ENCODE data around the gene C11orf52.

C11orf52 gene

DNA sequence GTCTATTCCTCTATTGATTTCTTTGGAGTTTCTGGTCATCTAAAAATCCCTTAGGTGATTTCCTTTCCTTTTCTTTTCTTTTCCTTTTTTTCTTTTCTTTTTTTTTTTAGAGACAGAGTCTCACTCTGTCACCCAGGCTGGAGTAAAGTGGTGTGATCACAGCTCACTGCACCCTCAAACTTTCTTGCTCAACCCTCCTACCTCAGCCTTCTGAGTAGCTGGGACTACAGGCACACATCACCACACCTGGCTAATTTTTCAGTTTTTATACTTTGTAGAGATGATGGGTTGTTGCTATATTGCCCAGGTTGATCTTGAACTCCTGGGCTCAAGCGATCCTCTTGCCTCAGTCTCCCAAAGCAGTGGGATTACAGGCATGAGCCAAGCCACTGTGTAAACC is 1.9 kb upstream of the C11orf52 start:
- TF ChIP-seq, protein P1, sequence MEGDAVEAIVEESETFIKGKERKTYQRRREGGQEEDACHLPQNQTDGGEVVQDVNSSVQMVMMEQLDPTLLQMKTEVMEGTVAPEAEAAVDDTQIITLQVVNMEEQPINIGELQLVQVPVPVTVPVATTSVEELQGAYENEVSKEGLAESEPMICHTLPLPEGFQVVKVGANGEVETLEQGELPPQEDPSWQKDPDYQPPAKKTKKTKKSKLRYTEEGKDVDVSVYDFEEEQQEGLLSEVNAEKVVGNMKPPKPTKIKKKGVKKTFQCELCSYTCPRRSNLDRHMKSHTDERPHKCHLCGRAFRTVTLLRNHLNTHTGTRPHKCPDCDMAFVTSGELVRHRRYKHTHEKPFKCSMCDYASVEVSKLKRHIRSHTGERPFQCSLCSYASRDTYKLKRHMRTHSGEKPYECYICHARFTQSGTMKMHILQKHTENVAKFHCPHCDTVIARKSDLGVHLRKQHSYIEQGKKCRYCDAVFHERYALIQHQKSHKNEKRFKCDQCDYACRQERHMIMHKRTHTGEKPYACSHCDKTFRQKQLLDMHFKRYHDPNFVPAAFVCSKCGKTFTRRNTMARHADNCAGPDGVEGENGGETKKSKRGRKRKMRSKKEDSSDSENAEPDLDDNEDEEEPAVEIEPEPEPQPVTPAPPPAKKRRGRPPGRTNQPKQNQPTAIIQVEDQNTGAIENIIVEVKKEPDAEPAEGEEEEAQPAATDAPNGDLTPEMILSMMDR (IDR thresholded peaks at IDR 0.05; ENCODE audit: insufficient read depth, low read length, poor library complexity, severe bottlenecking) = no peak
- H3K27me3 ChIP-seq (replicated peaks; ENCODE audit: control insufficient read depth, insufficient read depth, low read length) = no peaks in the 10 kb centered on the region; the same call in 1 of the 2 replicates
- no peak overlapping the region for H3K4me3 ChIP-seq (replicated peaks; ENCODE audit: low read depth, low read length)
- DNase-seq (ENCODE audit: extremely low read depth, insufficient read length) = no peak
- no peaks in the 10 kb centered on the region for H3K36me3 ChIP-seq (ENCODE audit: control insufficient read depth, insufficient read depth, low read length)

DNA sequence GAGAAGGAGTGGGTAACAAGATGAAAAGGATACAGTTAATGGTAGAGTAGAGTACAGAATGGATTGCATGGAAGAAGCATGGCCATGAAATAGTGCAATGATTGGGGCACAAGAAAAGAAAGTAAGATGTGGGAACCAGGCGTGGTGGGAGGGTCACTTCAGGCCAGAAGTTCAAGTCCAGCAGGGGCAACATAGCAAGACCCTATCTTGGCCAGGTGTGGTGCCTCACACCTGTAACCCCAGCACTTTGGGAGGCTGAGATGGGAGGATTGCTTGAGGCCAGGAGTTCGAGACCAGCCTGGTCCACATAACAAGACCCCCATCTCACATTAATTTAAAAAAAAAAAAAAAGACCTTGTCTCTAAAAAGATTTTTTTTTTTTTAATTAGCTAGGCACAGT is 1.4 kb upstream of the C11orf52 start:
- no peak for DNase-seq (ENCODE audit: extremely low read depth, insufficient read length)
- no peaks in the 10 kb centered on the region for H3K36me3 ChIP-seq (ENCODE audit: control insufficient read depth, insufficient read depth, low read length)
- no peak overlapping the region for H3K4me3 ChIP-seq (replicated peaks; ENCODE audit: low read depth, low read length)
- TF ChIP-seq, protein P1 (IDR thresholded peaks at IDR 0.05; ENCODE audit: insufficient read depth, low read length, poor library complexity, severe bottlenecking) = no peak
- no peaks in the 10 kb centered on the region for H3K27me3 ChIP-seq (replicated peaks; ENCODE audit: control insufficient read depth, insufficient read depth, low read length)

DNA sequence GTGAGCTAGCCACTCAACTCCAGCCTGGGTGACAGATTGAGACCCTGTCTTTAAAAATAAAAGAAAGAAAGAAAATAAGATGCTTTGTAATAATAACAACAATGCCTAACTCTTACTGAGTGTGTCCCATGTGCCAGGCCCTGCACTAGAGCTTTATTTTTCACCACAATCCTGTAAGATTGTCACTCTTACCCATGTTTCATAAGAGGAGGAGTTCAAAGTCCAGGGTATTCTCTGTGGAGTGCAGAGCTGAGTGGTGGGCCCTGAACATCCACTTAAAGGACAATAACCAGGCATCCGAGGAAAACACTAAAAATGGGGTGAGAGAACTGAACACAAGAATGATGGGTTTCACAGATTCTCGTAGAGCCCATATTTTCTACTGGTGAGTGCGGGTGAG is 925 bp upstream of the C11orf52 start:
- DNase-seq (ENCODE audit: extremely low read depth, insufficient read length) = no peak
- Histone ChIP-seq H3K27me3 (replicated peaks; ENCODE audit: control insufficient read depth, insufficient read depth, low read length) (no peaks in the 10 kb centered on the region), H3K36me3 (ENCODE audit: control insufficient read depth, insufficient read depth, low read length) (no peaks in the 10 kb centered on the region), H3K4me3 (replicated peaks; ENCODE audit: low read depth, low read length) (no peak overlapping the region)
- TF ChIP-seq, protein P1 (IDR thresholded peaks at IDR 0.05; ENCODE audit: insufficient read depth, low read length, poor library complexity, severe bottlenecking) = no peak

DNA sequence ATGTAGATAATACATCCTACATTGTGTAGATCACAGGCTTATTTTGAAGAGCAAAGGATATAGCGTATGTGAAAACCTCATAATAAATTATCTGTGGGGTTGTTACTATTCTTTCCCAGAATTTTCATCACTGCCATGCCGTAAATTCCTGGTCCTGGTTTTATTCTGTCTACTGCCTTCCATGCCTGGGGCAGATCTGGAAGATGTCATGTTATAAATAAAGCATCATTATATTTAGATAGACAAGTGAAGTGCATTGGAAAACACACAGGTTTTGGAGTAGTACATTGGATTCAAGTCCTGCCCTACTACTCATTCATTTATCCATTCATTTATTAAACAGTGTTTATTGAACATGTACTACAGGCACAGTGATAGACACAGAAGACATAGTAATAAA is 2.2 kb downstream of the C11orf52 start:
- no peaks in the 10 kb centered on the region for H3K27me3 ChIP-seq (replicated peaks; ENCODE audit: control insufficient read depth, insufficient read depth, low read length)
- no peak overlapping the region for H3K4me3 ChIP-seq (replicated peaks; ENCODE audit: low read depth, low read length)
- no peak for DNase-seq (ENCODE audit: extremely low read depth, insufficient read length)
- TF ChIP-seq, protein P1 (IDR thresholded peaks at IDR 0.05; ENCODE audit: insufficient read depth, low read length, poor library complexity, severe bottlenecking) = no peak
- H3K36me3 ChIP-seq (ENCODE audit: control insufficient read depth, insufficient read depth, low read length) = no peaks in the 10 kb centered on the region

DNA sequence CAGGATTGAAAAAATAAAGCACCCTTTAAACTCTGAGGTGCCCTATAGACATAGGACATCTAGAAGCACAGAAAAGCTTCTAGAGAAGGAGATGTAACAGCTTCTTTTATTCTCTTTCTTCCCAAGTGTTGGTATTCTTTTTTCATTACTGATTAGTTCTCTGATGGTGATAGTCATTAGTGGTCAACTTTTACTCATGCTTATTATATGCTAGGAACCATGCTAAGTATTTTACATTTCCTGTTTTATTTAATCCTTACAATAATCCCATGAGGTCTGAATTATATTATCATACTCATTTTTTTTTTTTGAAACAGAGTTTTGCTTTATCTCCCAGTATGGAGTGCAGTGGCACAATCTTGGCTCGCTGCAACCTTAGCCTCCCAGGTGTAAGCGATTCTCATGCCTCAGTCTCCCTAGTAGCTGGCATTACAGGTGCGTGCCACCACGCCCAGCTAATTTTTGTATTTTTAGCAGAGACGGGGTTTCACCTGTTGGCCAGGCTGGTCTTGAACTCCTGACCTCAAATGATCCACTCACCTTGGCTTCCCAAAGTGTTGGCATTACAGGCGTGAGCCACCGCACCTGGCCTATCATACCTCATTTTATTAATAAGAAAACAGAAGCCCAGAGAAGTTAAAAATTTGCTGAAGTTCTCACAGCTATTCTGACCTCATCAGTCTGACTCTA is 3.0 kb downstream of the C11orf52 start:
- no peak for DNase-seq (ENCODE audit: extremely low read depth, insufficient read length)
- Histone ChIP-seq H3K27me3 (replicated peaks; ENCODE audit: control insufficient read depth, insufficient read depth, low read length) (no peaks in the 10 kb centered on the region), H3K4me3 (replicated peaks; ENCODE audit: low read depth, low read length) (no peak overlapping the region), H3K36me3 (ENCODE audit: control insufficient read depth, insufficient read depth, low read length) (no peaks in the 10 kb centered on the region)
- TF ChIP-seq, protein P1 (IDR thresholded peaks at IDR 0.05; ENCODE audit: insufficient read depth, low read length, poor library complexity, severe bottlenecking) = no peak

DNA sequence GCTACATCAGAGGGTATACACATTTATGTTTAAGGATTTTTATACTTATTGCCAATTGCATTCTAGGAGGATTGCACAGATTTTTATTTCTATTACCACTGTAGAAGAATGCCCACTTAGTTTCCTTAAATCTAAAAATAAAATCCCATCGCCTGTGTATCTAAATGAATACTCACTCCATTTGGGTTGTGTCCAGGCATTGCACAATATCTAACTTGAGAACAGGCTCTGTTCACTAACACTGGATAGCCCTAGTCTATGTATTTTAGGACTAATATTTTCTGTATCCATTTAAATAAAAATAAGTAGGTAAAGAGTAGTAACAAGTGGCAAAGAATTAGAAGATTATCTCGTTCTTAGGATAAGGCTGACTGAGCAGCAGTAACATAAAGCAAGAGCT is 4.1 kb downstream of the C11orf52 start:
- TF ChIP-seq, protein P1 (IDR thresholded peaks at IDR 0.05; ENCODE audit: insufficient read depth, low read length, poor library complexity, severe bottlenecking) = no peak
- H3K4me3 ChIP-seq (replicated peaks; ENCODE audit: low read depth, low read length) = no peak overlapping the region
- no peaks in the 10 kb centered on the region for H3K36me3 ChIP-seq (ENCODE audit: control insufficient read depth, insufficient read depth, low read length)
- H3K27me3 ChIP-seq (replicated peaks; ENCODE audit: control insufficient read depth, insufficient read depth, low read length) = no peaks in the 10 kb centered on the region
- DNase-seq (ENCODE audit: extremely low read depth, insufficient read length) = no peak
